Stimulated activated CD4-positive, alpha-beta T cell treated with anti-CD3 and anti-CD28 coated beads, Interleukin-15, amount 100 ng/mL, for 1 hour (primary cell): ENCODE data around the gene PCDH15.
"Not testable (repeated sequence)": the region's sequence is repeated elsewhere in the genome, so short reads cannot be mapped to it uniquely, and the experiment has no call there.

Source experiments
- DNase-seq, 2 donors: peaks; one replicate each; pipeline ENCODE4 v3.0.0-alpha.2; 2020; ENCODE audit warnings: low read depth in 1 of 2, low spot score in 1 of 2

PCDH15 gene

GRCh38 chr10:54415483-54415882 lies 385.5 kb downstream of the PCDH15 start:
- DNase-seq, result no peak

- DNase-seq, result no peak
Measured at GRCh38 chr10:54402576-54402975, 398.5 kb downstream of the PCDH15 start.

GRCh38 chr10:54396031-54396430 lies 405.0 kb downstream of the PCDH15 start:
- no peak for DNase-seq

- DNase-seq, result not testable (repeated sequence)
Measured at GRCh38 chr10:54394598-54394997, 406.4 kb downstream of the PCDH15 start.

GRCh38 chr10:54372179-54372578 lies 428.9 kb downstream of the PCDH15 start:
- no peak for DNase-seq

GRCh38 chr10:54368984-54369383 lies 432.0 kb downstream of the PCDH15 start:
- no peak for DNase-seq

- no peak for DNase-seq
Measured at GRCh38 chr10:54363390-54363789, 437.6 kb downstream of the PCDH15 start.

- DNase-seq, result no peak
Measured at GRCh38 chr10:54342058-54342457, 459.0 kb downstream of the PCDH15 start.

- DNase-seq, result no peak
Measured at GRCh38 chr10:54335296-54335695, 465.7 kb downstream of the PCDH15 start.

GRCh38 chr10:54319341-54319740 lies 481.7 kb downstream of the PCDH15 start:
- no peak for DNase-seq

GRCh38 chr10:54318470-54318869 lies 482.6 kb downstream of the PCDH15 start:
- no peak for DNase-seq

- no peak for DNase-seq
Measured at GRCh38 chr10:54314430-54314829, 486.6 kb downstream of the PCDH15 start.

GRCh38 chr10:54284526-54285193 lies 516.4 kb downstream of the PCDH15 start:
- DNase-seq, result no peak

GRCh38 chr10:54282012-54282411 lies 519.0 kb downstream of the PCDH15 start:
- DNase-seq, result no peak

GRCh38 chr10:54266395-54266794 lies 534.6 kb downstream of the PCDH15 start:
- no peak for DNase-seq

- DNase-seq, result no peak
Measured at GRCh38 chr10:54262726-54263125, 538.3 kb downstream of the PCDH15 start.

GRCh38 chr10:54259104-54259503 lies 541.9 kb downstream of the PCDH15 start:
- DNase-seq, result no peak

- DNase-seq, result no peak
Measured at GRCh38 chr10:54234832-54235231, 566.2 kb downstream of the PCDH15 start.

- DNase-seq, result no peak
Measured at GRCh38 chr10:54203401-54203800, 597.6 kb downstream of the PCDH15 start.

GRCh38 chr10:54198051-54198450 lies 603.0 kb downstream of the PCDH15 start:
- DNase-seq, result no peak

GRCh38 chr10:54194806-54195205 lies 606.2 kb downstream of the PCDH15 start:
- no peak for DNase-seq

- no peak for DNase-seq
Measured at GRCh38 chr10:54159924-54160323, 641.1 kb downstream of the PCDH15 start.

- DNase-seq, result no peak
Measured at GRCh38 chr10:54148508-54148907, 652.5 kb downstream of the PCDH15 start.
